Activated naive CD4-positive, alpha-beta T cell treated with anti-CD3 and anti-CD28 coated beads, Interleukin-2, amount 10 ng/mL, durations not matched to agents 7 days and 5 days (primary cell): ENCODE measurements around the gene ARF5.
"Not testable (repeated sequence)": the region's sequence is repeated elsewhere in the genome, so short reads cannot be mapped to it uniquely, and the experiment has no call there.

Experiments
- CTCF ChIA-PET: fragments of 350-600 bp; sonication (Branson Sonifier 250); formaldehyde crosslinking; loops from one replicate; lab custom pipeline; 2021; ENCODE audit warnings: antibody characterized with exemption; lab: Charles Lee
- DNase-seq: peaks from one replicate; pipeline ENCODE4 v3.0.0-alpha.2; 2020
- H3K27ac Mint-ChIP-seq: one replicate; pipeline ENCODE4 v1.8.0; 2021; ENCODE audit warnings: mild to moderate bottlenecking, moderate library complexity, mixed read lengths
- H3K27me3 Mint-ChIP-seq: one replicate; pipeline ENCODE4 v1.8.0; 2021; ENCODE audit warnings: mild to moderate bottlenecking, mixed read lengths
- H3K36me3 Mint-ChIP-seq: one replicate; pipeline ENCODE4 v1.8.0; 2021; ENCODE audit warnings: mixed read lengths
- H3K4me1 Mint-ChIP-seq: one replicate; pipeline ENCODE4 v1.8.0; 2021; ENCODE audit warnings: mixed read lengths
- H3K4me3 Mint-ChIP-seq: one replicate; pipeline ENCODE4 v1.8.0; 2021; ENCODE audit warnings: mild to moderate bottlenecking, moderate library complexity, mixed read lengths
- H3K9me3 Mint-ChIP-seq: one replicate; pipeline ENCODE4 v1.8.0; 2021; ENCODE audit warnings: mixed read lengths

ARF5 gene

GRCh38 chr7:127588019-127588696, at the start of gene ARF5:
Gene ARF5 (plus strand): TSS chr7:127588411. CDS start chr7:127588499, 88 bp downstream.
- Mint-ChIP-seq H3K36me3 (peaks cover 24% of the 10 kb centered on the region), H3K27me3 (no peaks in the 10 kb centered on the region), H3K9me3 (no peaks in the 10 kb centered on the region), H3K4me3 (peak within 1 kb of the TSS; percentile 92), H3K4me1 (peaks cover 45% of the 10 kb centered on the region), H3K27ac (peak within 1 kb of the TSS; percentile 87)
- CTCF ChIA-PET = interaction anchor here (1.3 kb wide), 1 partner anchor 9 kb away, joined by 3 read pairs; no protein-coding TSS in a partner anchor
- DNase-seq = peak; percentile 91

GRCh38 chr7:127539116-127539515, 49.1 kb upstream of the ARF5 start:
- CTCF ChIA-PET = no interaction called here
- Mint-ChIP-seq H3K36me3 (no peaks in the 10 kb centered on the region), H3K27me3 (peaks cover 24% of the 10 kb centered on the region), H3K4me1 (peaks cover 6% of the 10 kb centered on the region), H3K27ac (no peak overlapping the region), H3K9me3 (peaks cover 1% of the 10 kb centered on the region), H3K4me3 (no peak overlapping the region)
- no peak for DNase-seq

- H3K4me3 Mint-ChIP-seq, H3K9me3 Mint-ChIP-seq, H3K27ac Mint-ChIP-seq, DNase-seq, CTCF ChIA-PET, H3K36me3 Mint-ChIP-seq, H3K4me1 Mint-ChIP-seq: not testable (repeated sequence)
- H3K27me3 Mint-ChIP-seq = peaks cover 16% of the 10 kb centered on the region
Observed at GRCh38 chr7:127540461-127540860, 47.8 kb upstream of the ARF5 start.

GRCh38 chr7:127541548-127541947, 46.7 kb upstream of the ARF5 start:
- no peak for DNase-seq
- Mint-ChIP-seq H3K4me1 (peaks cover 4% of the 10 kb centered on the region), H3K27me3 (peaks cover 8% of the 10 kb centered on the region), H3K9me3 (peaks cover 6% of the 10 kb centered on the region), H3K36me3 (no peaks in the 10 kb centered on the region), H3K4me3 (no peak overlapping the region), H3K27ac (no peak overlapping the region)
- CTCF ChIA-PET = no interaction called here

GRCh38 chr7:127546313-127546712, 41.9 kb upstream of the ARF5 start:
- Mint-ChIP-seq H3K27ac (no peak overlapping the region), H3K4me3 (no peak overlapping the region), H3K36me3 (no peaks in the 10 kb centered on the region), H3K9me3 (peaks cover 11% of the 10 kb centered on the region), H3K27me3 (peaks cover 6% of the 10 kb centered on the region), H3K4me1 (no peaks in the 10 kb centered on the region)
- CTCF ChIA-PET = interaction anchor here (1.0 kb wide), 1 partner anchor 42 kb away, joined by 3 read pairs; no protein-coding TSS in a partner anchor
- DNase-seq = no peak

- no peak for DNase-seq
- Mint-ChIP-seq H3K4me3 (no peak overlapping the region), H3K27me3 (peaks cover 12% of the 10 kb centered on the region), H3K9me3 (peaks cover 13% of the 10 kb centered on the region), H3K27ac (no peak overlapping the region), H3K36me3 (no peaks in the 10 kb centered on the region), H3K4me1 (no peaks in the 10 kb centered on the region)
- CTCF ChIA-PET = no interaction called here
Observed at GRCh38 chr7:127550247-127550646, 38.0 kb upstream of the ARF5 start.

- no peak for DNase-seq
- no peak overlapping the region for H3K27ac Mint-ChIP-seq
- H3K27me3 Mint-ChIP-seq = peaks cover 8% of the 10 kb centered on the region
- peaks cover 4% of the 10 kb centered on the region for H3K9me3 Mint-ChIP-seq
- H3K4me3 Mint-ChIP-seq = no peak overlapping the region
- CTCF ChIA-PET = no interaction called here
- H3K36me3 Mint-ChIP-seq = no peaks in the 10 kb centered on the region
- no peaks in the 10 kb centered on the region for H3K4me1 Mint-ChIP-seq
Observed at GRCh38 chr7:127551941-127552340, 36.3 kb upstream of the ARF5 start.

- no peaks in the 10 kb centered on the region for H3K36me3 Mint-ChIP-seq
- no peak overlapping the region for H3K4me3 Mint-ChIP-seq
- no peak for DNase-seq
- CTCF ChIA-PET = no interaction called here
- H3K27ac Mint-ChIP-seq = no peak overlapping the region
- H3K27me3 Mint-ChIP-seq = peaks cover 5% of the 10 kb centered on the region
- H3K9me3 Mint-ChIP-seq = peaks cover 2% of the 10 kb centered on the region
- no peaks in the 10 kb centered on the region for H3K4me1 Mint-ChIP-seq
Observed at GRCh38 chr7:127556404-127556803, 31.8 kb upstream of the ARF5 start.

- Mint-ChIP-seq H3K27me3 (no peaks in the 10 kb centered on the region), H3K4me3 (no peak overlapping the region)
- CTCF ChIA-PET = no interaction called here
Observed at GRCh38 chr7:127557803-127558202, 30.4 kb upstream of the ARF5 start.

GRCh38 chr7:127566242-127566641, 22.0 kb upstream of the ARF5 start:
- H3K9me3 Mint-ChIP-seq = no peaks in the 10 kb centered on the region
- CTCF ChIA-PET = no interaction called here
- no peaks in the 10 kb centered on the region for H3K27me3 Mint-ChIP-seq
- DNase-seq = no peak
- H3K27ac Mint-ChIP-seq = no peak overlapping the region
- H3K4me1 Mint-ChIP-seq = no peaks in the 10 kb centered on the region
- H3K4me3 Mint-ChIP-seq = no peak overlapping the region
- no peaks in the 10 kb centered on the region for H3K36me3 Mint-ChIP-seq

More at GRCh38 chr7:127557803-127558202, 30.4 kb upstream of the ARF5 start:
- H3K9me3 Mint-ChIP-seq = no peaks in the 10 kb centered on the region
- no peaks in the 10 kb centered on the region for H3K36me3 Mint-ChIP-seq
- H3K27ac Mint-ChIP-seq = no peak overlapping the region
- DNase-seq = no peak
- H3K4me1 Mint-ChIP-seq = no peaks in the 10 kb centered on the region

GRCh38 chr7:127568034-127568433, 20.2 kb upstream of the ARF5 start:
- H3K36me3 Mint-ChIP-seq, DNase-seq, H3K4me1 Mint-ChIP-seq, H3K27ac Mint-ChIP-seq, H3K27me3 Mint-ChIP-seq, H3K9me3 Mint-ChIP-seq, H3K4me3 Mint-ChIP-seq, CTCF ChIA-PET: not testable (repeated sequence)

GRCh38 chr7:127571741-127572505, 16.3 kb upstream of the ARF5 start:
- Mint-ChIP-seq H3K4me1 (no peaks in the 10 kb centered on the region), H3K36me3 (no peaks in the 10 kb centered on the region), H3K27me3 (no peaks in the 10 kb centered on the region), H3K27ac (no peak overlapping the region), H3K4me3 (no peak overlapping the region), H3K9me3 (no peaks in the 10 kb centered on the region)
- CTCF ChIA-PET = no interaction called here
- DNase-seq = no peak

GRCh38 chr7:127578036-127578684, 10.1 kb upstream of the ARF5 start:
- peaks cover 8% of the 10 kb centered on the region for H3K36me3 Mint-ChIP-seq
- peaks cover 19% of the 10 kb centered on the region for H3K4me1 Mint-ChIP-seq
- H3K9me3 Mint-ChIP-seq = no peaks in the 10 kb centered on the region
- H3K4me3 Mint-ChIP-seq = no peak overlapping the region
- H3K27me3 Mint-ChIP-seq = no peaks in the 10 kb centered on the region
- CTCF ChIA-PET = no interaction called here
- DNase-seq = no peak
- no peak overlapping the region for H3K27ac Mint-ChIP-seq

- no peak for DNase-seq
- H3K9me3 Mint-ChIP-seq = no peaks in the 10 kb centered on the region
- CTCF ChIA-PET = interaction anchor here (1.0 kb wide), 1 partner anchor 631 kb away, joined by 3 read pairs; no protein-coding TSS in a partner anchor
- H3K27ac Mint-ChIP-seq = no peak overlapping the region
- peaks cover 24% of the 10 kb centered on the region for H3K4me1 Mint-ChIP-seq
- H3K27me3 Mint-ChIP-seq = no peaks in the 10 kb centered on the region
- H3K36me3 Mint-ChIP-seq = peaks cover 11% of the 10 kb centered on the region
- H3K4me3 Mint-ChIP-seq = no peak overlapping the region
Observed at GRCh38 chr7:127578711-127579275, 9.4 kb upstream of the ARF5 start.
